Activated CD8-positive, alpha-beta memory T cell treated with anti-CD3 and anti-CD28 coated beads for 4 hours (primary cell): ENCODE results near the gene SORL1.

Experiments
- DNase-seq, 2 donors: peaks; one replicate each; pipeline ENCODE4 v3.0.0-alpha.2; 2020; ENCODE audit warnings: low read depth in 2 of 2

SORL1 gene

DNA sequence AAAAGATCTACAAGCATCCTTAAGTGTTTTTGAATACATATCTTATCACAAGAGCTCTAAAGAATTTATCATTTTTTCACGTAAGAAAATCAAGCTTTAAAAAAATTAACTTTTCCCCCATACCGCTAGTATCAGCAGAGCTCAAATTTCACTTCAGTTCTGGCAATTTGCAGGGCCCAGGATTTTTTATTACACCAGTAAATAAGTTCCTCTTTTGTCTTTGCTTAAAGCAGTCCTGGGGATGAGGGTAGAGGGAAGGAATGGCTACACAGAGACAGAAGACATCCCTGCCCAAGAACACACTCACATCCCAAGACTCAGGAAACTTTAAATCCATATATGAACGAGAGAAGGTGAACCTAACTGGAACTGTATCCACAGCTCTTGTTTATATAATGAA, 22.6 kb upstream of the SORL1 start:
- DNase-seq = no peak

DNA sequence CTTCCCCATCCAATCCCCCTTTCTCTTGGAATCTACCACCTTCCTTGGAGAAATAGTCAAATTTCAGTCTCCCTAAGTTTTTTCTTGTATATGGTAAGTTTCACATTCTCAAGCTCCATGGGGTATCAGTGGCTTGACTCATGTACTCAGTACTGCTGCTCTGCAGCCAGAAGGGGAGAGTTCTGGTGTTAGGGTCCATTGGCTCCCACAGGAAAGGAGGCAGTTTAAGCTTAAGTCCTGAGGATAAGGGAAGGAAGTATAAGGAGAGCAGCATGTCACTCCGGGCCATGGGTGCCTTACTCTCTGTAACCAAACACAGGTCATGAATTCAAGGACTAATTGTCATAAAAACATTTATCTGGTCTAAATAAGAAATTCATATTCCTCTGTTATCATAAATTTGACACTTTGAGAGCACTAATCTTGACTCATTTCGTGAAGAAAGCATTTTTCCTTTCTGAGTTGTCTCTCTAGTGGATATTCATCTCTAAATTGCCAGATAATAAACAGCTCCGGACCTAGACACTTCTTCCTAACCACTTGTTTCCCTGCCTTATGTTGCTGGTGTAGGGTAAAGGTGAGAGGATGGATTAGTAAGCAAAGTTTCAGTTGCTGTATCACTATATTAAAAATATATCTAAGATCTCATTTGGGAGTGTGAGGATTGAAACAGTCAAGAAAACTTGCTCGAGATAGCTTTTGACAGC, 20.1 kb upstream of the SORL1 start:
- DNase-seq = no peak

DNA sequence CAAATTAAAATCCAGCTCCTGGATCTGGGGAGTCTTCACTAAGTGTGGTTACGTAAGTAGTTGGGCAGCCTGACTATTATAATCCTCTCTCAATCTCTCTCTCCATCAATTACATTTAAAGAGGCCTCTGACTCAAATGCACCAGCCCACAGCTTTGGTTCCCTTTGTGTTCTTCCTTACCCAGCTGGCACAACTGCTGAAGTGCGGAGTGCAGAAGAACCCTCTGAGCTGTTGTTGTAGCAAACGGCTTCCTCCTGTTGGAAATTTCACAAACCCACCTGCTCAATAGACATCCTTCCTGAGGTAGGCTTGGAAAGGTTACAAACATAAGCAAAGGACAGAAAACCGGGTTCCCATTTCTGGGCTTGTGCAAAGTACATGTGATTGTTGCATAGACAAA, 17.0 kb upstream of the SORL1 start:
- DNase-seq = no peak

DNA sequence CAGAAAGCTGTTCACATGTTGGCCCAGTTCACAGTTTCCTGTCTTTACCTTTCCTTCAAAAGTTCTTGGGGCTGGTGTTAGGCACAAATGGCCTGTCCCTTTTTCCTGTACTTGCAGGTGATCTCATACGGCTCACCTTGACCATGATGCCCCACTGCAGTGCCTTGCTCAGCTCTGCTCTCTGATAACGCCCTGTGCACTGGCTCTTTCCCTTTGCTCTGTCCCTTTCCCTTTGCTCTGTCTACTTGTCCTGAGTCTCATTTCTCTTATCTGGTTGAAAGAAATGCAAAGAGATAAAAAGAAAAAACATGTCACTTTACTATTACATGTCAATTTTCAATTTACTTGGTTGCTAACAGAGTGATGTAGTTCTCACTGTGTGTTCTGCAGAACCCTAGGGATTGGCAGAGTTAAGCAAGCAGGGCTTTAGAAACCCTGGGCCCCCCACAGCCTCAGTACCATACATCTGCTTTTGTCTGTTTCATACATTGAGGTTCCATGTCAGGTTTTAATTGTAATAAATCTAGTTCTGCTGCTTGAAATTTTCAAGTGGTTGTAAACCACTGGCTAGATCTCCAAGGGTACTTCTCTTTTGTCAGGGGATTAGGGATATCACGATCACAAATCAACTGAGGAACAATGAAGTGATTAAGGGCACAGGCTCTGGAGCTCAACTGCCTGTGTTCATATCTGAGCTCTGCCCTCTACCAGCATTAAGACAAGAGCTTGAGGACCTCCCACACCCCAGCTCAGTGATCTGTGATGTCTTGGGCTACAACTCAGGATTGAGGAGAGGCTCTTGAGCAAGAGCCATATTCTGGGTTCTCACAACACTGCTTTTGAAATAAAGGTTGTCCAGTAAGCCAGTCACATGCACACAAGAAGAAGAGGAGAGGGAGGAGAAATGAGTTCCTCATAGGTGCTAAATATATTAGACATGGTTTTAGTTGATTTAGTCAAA, 16.3 kb upstream of the SORL1 start:
- no peak for DNase-seq

DNA sequence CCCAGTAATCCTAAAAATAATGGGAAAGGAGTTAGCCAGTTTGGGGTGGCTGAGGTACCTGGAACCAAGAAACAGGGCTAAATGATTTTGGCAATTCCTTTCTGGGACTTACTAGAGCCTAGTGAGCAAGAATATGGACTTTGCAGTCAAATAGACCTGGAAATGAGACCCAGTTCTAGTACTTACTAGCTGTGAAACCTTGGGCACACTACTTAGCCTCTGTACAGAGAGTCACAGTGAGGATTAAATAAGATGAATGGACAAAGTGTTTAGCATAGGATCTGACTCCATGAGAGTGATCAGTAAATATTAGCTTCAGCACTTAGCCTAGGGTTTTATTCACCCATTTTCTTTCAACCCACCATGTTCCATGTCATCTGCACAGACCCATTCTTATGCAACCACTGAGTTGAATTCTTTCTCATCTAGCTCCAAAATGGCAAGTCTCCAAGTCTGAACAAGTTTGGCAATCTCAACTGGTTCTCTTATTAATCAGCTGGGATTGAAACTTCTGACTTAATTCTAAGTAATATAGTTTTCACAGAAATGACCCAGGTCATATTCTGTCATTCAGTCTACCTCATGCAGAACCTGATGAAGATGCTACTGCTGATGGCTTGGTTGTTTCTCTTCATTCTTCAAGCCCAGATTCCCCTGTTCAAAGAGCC, 15.0 kb upstream of the SORL1 start:
- DNase-seq = no peak

DNA sequence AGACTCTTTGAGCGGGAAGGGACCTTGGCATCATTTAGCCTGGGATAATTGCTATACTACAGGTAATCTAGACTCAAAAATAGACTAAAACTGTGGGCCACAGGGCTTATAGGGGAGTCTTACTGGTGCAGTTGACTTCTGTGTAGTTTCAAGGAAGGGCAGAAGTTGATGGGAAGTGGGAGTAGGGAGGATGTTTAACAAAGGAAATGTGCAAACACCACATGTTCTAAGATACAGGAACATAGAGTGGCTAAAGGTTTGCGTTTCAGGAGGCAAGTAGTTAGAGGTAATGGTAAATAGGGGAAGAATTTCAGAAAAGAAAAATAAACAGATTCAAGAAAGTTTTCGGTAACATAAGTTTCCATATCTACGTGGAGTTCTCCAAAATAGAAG, 14.4 kb upstream of the SORL1 start:
- DNase-seq = no peak

DNA sequence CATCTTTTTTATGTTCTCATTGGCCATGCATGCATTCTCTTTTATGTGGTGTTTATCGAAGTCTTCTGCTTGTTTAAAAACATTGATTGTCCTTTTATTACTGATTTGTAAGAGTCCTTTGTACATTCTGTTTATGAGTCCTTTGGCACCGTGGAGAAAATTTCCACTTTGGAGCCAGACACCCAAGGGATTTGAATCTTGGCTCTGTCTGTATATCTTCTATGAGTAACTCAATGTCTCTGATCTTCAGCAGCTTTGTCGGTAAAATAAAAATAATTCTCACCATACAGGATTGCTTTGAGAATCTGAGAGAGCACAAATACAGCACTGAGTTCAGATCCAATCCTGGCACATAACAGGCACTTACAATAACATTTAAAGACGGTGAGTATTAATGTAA, 12.8 kb upstream of the SORL1 start:
- no peak for DNase-seq

DNA sequence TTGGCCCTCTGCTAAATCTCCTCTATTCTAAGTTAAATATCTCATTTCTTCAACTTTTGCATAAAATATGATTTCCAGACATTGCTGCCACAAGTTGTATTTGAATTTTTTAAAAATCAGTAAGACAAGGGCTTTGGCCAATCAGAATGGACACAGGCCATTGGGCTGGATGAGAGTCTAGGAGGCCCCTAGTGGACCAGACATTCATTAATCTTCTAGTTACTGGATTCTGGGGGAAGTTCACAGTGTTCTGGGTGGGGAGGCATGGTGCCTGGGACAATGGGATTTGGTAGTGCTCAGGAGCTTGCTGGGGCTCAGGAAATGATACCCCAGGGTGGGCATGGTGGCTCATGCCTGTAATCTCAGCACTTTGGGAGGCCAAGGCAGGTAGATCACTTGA, 12.4 kb upstream of the SORL1 start:
- DNase-seq = no peak

DNA sequence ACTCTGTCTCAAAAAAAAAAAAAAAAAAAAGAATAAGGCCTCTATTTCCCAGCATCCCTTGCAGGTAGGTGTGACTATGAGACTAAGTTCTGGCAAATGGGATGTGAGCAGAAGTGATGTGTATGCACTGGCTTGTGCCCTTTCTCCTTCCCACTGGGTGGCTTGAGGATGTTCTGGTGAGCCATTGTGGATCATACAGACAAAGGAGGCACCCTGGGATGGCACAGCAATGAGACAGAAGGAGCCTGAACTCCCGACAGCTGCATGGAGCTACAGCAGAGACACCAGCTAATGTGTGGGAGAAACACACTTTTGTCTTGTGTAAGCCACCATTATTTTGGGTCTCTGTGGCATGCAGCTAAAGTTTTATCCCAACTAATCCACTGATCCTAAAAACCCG, 10.6 kb upstream of the SORL1 start:
- DNase-seq = no peak

DNA sequence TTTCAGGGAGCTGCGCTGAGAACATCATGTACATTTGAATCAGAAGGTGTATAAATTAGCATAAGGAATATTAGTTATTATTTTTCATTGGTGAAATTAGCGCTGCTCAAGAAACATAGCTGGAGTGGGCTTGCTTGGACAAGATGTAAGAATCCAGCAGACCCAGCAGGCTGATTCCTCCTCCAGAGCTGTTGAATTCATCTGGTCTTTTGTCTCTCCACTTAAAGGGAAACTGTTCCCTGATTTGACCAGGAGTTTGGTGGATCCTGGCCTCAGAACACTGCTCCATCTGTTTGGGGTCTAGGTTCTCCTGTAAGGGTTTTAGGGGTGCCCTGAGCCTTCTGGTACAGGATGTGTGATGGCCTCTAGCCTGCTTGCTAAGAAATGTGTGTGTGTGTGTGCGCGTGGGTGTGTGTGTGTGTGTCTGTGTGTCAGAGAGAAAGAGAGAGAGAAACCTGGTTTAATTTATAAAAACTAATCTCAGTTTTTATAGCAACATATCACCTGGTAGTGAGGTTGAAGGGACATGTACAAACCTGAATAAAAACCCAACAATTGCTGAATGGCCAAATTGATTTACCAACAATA, 8.3 kb upstream of the SORL1 start:
- no peak for DNase-seq

DNA sequence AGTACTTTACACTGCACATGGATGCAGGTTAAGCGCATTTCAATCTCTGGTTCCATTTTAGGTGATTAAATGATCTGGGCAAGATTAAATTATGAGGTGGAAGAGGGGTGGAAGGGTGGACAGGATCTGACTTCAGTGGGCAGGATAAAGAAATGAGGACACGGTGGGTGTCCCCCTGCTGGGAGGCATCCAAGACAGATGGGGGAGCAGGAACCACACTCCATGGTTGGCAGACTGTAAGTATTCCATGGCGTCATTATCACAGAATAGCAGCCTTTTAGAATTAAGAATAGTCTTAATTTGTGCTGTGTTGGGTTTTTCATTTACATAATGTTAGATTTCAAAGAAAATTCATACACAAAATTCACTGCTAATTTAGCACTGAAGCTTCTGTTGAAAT, 7.6 kb upstream of the SORL1 start:
- DNase-seq = no peak

DNA sequence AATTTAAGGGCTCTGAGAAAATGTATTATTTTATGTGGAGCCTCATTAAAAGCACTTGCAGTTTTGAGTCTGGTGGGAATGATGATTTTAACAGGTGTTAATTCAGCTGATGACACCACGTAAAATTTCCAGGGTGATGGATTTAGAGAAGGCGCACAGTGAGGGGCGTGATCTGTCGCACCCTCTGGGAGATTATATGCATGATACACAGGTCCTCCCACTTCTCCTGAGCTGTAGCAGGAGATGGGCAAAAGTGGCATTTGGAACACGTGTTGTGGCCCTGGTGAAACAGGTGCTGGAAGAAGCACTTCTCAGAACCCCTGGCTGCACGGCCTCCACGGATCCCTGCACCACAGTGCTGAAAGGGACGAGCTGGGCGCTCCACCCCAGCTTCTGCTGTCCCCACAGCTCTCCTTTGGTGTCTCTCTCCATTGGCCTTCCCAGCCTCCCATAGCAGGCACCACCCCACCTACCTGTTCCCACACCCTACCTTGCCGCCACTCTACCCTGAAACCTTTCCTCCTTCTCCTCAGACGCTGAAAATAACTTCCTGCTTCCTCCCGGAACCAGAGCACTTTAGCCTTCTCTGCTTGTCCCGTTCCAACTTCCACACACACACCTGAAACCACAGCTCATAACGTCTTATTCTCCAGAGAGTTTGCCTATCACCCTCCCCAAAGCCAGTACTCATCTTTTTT, 6.9 kb upstream of the SORL1 start:
- DNase-seq = no peak

DNA sequence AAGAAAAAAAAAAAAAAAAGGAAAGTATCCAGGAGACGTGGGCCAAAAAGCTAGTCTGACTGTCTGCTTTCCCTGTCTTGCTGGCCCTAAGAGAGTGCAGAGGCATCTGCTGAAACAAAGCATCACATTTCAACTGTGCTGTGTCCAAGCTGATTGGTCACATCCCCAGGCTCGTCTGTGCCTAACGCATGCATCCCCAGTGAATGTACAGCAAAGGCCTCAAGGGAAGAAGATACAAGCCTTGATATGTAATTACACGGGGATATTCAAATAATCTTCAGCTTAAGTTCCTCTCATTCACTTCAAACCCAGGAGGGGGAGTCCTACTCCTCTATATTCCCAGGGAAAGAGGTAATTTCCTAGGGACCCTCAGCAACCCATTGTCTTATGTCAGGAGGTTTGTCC, 5.4 kb upstream of the SORL1 start:
- DNase-seq = no peak

DNA sequence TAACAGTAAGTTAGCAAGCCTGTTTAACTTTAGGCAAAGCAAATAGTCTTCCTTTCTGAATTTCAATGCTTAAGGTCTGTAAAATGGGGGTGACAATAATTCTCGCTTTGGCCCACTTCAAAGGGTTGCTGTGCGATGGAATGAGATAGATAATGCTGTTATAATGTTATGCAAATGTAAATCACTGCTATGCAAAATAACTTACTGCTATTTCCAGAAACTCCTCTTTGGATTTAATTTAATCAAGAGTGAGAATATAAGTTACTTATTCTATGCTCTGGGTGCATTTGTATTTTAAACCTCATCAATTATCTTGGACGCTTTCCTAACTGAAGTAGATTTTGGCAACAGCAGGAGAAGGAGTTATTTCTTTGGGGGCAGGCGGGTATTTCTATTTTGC, 4.1 kb upstream of the SORL1 start:
- DNase-seq = no peak

DNA sequence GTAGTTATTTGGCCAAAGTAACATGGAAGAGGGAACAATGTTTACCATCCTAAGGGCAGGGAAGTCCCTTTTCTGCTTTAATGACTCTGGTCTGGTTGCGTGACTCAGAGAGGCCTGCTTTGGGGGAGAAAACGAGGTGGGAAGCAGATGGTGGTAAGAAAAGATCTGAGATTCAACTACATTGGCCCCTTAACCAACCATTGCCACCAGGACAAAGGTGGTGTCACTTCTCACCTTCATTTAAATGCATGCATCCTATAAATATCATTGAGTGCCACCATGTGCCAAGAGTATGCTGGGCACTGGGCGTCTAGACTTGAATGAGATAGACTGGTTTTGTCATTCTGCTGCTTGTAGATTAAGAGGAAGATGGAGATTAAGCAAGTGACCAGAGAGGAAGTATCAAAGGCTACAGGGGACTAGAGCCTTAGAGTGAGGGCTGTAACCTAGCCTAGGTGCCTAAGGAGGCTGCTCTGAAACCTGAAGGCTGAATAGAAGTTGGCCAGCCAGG, 3.6 kb upstream of the SORL1 start:
- DNase-seq = no peak

DNA sequence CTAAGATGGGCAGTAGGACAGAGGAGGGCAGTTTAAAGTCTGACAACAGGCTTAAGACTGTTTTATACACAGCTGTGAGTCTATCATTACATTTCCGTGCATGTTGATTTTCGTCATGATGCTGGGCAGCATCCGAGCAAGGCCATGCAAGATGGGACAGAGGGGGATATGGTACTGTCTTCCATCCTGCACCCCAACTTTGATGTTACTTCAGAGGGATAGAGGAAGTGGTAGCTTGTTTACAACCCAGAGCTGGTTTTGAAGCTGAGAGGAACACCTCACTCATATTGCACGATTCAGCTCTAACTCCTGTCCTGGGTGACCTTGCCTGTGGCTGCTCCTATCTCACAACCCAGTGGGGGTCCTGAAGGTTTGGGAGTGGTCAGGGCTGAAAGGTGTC, 3.0 kb upstream of the SORL1 start:
- no peak for DNase-seq

DNA sequence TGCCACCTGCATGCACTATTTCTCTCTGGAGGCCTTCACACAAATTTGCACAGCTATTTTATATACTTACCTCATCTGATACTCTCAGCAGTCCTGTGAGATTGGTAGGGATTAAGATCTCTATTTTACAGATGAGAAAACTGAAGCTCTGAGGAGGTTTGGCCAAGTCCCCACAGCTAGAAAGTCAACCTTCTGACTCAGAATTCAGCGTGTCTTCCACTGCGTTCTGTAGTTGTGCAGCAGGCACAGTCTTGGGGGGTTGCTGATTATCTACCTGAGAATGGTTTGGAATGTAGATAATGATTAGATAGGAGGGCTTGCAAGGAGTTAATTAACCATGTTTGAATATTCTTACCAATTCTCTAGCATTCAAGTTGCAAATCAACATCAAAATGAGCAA, 2.5 kb upstream of the SORL1 start:
- DNase-seq = no peak

DNA sequence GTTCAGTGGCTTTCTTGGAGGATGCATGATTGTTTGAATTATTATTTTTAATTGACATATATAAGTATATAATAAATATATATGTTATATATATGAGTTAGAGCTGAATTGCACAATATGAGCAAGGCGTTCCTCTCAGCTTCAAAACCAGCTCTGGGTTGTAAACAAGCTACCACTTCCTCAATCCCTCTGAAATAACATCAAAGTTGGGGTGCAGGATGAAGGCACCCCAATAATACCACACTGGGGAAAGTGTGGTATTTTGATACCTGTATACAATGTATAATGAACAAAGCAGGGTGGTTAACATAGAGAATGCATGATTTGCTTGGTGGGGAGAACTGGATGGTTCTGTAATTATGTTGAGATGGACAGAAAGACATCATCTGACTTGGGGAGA, 1.7 kb upstream of the SORL1 start:
- no peak for DNase-seq

DNA sequence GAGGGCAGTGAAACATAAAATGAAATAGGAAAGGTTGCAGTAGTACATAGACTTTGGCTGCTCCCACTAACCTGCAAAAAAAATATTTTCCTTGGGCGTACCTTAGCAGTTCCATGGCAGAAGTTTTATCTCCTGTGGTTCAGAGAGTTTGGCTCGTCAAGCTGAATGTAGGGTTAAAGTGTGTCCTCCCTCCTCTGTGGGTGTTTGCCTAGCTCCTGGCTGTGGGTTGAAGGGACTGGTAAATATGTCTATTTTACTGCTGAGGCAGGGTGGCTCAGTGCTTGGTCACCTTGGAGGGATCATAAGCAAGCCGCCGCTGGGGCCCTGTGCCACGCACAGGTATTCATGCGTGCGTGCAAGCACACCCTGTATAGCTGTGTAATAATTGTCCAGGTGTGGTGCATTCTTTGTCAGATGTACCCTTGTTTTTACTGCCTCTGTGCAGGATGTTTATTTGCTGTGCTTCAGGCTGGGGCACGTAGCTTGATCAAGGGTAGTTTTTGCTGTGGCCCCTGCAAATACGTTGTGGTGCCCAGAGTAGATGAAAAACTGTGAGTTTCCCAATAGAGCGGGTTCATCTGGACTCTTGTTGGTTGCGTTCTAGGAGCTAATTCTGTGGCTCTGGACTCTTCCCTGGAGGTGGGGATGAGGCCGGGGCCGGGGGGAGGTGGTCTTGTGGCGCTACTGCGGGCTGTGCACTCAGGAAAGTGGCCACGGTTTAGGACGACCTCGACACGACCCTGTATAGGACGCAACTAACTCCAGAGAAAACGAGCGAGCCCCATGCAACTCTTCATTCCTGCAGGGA, 732 bp upstream of the SORL1 start:
- DNase-seq = no peak

DNA sequence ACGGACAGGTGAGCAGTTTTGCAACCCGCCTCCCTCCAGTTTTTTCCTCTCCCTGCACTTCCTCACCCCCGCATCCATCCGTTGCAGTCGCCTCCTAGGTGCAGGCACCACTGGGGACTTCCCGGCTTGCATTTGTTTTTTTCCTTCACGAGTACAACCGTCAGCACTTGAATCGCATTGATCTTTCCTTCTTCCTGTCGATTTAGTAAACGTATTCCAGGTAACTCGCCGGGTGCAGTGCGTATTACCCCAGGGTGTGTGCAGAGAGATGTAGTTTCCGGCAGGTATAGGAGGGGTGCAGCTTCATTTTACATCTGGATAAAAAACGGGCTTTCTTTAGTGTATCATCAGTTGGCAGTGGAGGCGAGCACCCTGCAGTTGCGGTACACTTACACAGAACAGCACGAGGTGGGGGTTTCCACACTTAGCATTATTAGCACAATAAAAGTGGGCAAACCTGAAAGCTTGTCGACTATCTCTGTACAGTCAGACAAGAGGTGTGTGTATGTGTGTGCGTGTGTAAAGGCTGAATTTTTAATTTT, 566 bp downstream of the SORL1 start, which contains the start of gene SORL1-AS1:
Gene SORL1-AS1, minus strand, starts transcription at position 359 of the 542 bp plus-strand sequence.
- DNase-seq = peak; percentile 30 to 52
